Coronary artery (tissue), 2 donors: ENCODE results near the gene PTPRS.

Experiments
- DNase-seq: peaks from one replicate; pipeline ENCODE4 v3.0.0-alpha.2; 2017; ENCODE audit warnings: low spot score
- H3K27ac ChIP-seq, 2 donors: fragments of 200-600 bp; sonication (generic); one replicate each; pipeline ENCODE4 v1.5.1; 2016 to 2019
- H3K4me3 ChIP-seq: fragments of 200-600 bp; sonication (generic); 2 replicates; pipeline ENCODE4 v1.5.1; 2016; ENCODE audit warnings: mild to moderate bottlenecking, moderate library complexity
- TF ChIP-seq, protein P1 (sequence below): fragments of 200-600 bp; sonication (generic); IDR thresholded peaks from one replicate; pipeline ENCODE4 v1.5.1; 2019; ENCODE audit warnings: antibody characterized with exemption

PTPRS gene

DNA sequence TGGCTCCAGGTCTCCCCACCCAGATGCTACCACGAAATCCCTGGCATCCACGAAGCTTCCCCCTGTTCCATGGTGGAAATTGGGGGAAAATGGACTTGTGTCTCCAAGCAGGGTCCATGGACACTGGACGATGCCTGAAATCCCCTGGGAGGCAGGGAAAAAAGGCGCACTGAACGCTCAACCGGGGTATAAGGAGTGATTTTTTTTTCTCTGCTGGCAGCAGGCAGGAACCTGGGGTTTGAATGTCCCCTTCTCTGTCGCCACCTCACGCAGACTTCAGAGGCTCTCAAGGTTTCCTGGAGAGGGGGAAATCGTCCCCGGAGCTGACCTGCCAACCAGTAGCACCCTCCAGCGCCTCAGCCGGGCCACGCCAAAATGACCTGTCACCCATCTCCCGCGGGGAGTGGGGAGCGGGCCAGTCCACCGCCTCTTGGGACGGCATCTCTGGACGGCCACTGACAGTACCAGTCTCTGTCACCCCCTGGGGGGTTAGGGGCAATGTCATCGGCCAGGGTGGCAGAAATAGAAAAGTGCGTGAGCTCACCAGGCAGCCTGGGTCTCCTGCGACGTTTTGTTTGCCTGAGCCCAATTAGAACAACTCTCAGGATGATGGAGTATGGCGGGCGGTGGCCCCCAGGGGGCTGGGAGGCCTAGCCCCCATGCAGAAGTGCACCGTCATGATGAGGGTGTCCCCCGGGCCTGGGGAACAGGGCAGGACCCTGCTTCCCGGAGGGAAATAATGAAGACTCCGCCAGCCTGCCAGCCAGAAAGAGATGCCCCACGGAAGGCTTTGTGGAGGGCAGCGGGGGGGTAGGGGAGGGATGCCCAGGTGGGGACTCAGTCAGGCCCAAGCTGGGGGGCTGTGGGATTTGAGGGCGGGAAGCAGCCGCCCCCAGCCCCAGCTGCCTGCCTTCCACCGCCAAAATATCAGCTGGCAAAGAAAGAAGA is 2.6 kb downstream of the PTPRS start:
- Histone ChIP-seq H3K4me3 (peak overlapping the region; percentile 83), H3K27ac (no peak overlapping the region)
- DNase-seq, result no peak
- TF ChIP-seq, protein P1, sequence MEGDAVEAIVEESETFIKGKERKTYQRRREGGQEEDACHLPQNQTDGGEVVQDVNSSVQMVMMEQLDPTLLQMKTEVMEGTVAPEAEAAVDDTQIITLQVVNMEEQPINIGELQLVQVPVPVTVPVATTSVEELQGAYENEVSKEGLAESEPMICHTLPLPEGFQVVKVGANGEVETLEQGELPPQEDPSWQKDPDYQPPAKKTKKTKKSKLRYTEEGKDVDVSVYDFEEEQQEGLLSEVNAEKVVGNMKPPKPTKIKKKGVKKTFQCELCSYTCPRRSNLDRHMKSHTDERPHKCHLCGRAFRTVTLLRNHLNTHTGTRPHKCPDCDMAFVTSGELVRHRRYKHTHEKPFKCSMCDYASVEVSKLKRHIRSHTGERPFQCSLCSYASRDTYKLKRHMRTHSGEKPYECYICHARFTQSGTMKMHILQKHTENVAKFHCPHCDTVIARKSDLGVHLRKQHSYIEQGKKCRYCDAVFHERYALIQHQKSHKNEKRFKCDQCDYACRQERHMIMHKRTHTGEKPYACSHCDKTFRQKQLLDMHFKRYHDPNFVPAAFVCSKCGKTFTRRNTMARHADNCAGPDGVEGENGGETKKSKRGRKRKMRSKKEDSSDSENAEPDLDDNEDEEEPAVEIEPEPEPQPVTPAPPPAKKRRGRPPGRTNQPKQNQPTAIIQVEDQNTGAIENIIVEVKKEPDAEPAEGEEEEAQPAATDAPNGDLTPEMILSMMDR, result no peak

GRCh38 chr19:5337126-5337525 is 3.5 kb downstream of the PTPRS start:
- Histone ChIP-seq H3K27ac (no peak overlapping the region), H3K4me3 (no peak overlapping the region)
- DNase-seq, result no peak
- TF ChIP-seq, protein P1, result no peak

- Histone ChIP-seq H3K27ac (no peak overlapping the region), H3K4me3 (no peak overlapping the region)
- no peak for DNase-seq
- TF ChIP-seq, protein P1, result no peak
These were observed 4.2 kb downstream of the PTPRS start for GRCh38 chr19:5336195-5336965.

DNA sequence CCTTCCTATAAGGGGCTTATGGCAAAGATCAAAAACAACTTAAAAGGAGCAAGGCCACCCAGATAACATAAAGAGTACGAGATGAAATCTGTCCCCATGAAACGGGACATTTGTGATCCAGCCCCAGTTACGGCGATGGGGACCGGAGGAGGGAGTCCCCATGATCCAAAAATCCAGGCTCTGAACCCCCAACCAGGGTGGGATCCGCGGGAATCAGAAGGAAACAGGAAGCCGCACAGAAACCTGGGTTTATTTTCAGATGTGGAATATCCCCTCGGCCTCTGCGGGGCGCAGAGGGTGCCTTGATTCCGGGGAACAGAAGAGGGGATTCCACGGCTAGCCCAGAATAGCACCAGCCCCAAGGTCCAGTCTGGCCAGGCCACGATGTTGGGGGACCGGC is 5.0 kb downstream of the PTPRS start:
- Histone ChIP-seq H3K4me3 (no peak overlapping the region), H3K27ac (no peak overlapping the region)
- no peak for DNase-seq
- TF ChIP-seq, protein P1, result no peak

- Histone ChIP-seq H3K27ac (no peak overlapping the region), H3K4me3 (no peak overlapping the region)
- TF ChIP-seq, protein P1, result no peak
- DNase-seq, result no peak
These were observed 5.7 kb downstream of the PTPRS start for GRCh38 chr19:5334824-5335500.

GRCh38 chr19:5334366-5334739 is 6.3 kb downstream of the PTPRS start:
- no peak overlapping the region for H3K4me3 ChIP-seq
- no peak overlapping the region for H3K27ac ChIP-seq
- TF ChIP-seq, protein P1, result no peak
- no peak for DNase-seq
